HG03558 (cell line): ENCODE measurements around the gene CDYL2.
"Not testable (repeated sequence)": the region's sequence is repeated elsewhere in the genome, so short reads cannot be mapped to it uniquely, and the experiment has no call there.

ENCODE experiments used
- ATAC-seq: cut with Tn5 transposase; IDR thresholded peaks from one replicate; pipeline ENCODE4 v1.9.1; 2021; ENCODE audit warnings: moderate number of reproducible peaks; ENCODE audit not compliant: unreplicated experiment; ENCODE audit errors: extremely low read depth

Gene CDYL2

DNA sequence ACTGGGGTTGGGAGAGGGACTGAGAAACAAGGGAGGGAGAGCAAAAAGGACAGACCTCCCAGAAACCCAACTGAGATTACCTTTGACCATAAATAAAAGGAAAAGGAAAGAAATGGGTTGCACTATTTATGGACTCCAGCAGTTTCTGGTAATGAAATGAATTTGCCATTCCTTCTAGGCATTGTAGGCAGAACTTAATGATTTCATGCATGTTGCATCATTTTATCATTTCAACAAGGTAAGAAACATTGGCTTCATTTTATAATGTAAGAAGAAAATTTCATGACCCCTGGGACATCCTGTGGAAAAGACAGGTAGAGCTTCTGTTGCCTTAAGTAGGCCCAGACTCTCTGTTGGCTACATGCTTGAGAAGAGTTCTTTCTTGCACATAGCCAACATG lies 8.2 kb upstream of the CDYL2 start:
- ATAC-seq: no peak

DNA sequence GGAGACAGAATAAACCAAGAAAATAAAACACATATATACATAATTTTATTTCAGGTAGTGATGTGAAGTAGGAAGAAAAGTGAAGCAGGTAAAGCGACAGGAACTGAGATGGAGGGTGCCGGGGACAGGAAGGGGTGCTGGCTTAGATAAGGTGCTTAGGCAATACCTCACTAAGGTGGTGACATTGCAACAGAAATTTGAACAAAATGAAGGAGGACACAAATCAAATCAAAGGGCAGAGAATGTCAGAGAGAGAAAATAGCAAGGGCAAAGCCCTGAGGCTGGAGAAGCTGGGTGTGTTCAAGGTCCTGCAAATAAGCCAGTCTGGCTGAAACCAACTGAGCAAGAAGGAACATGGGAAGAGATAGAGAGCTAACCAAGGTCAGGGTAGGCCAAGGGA lies 5.0 kb upstream of the CDYL2 start:
- ATAC-seq: no peak

DNA sequence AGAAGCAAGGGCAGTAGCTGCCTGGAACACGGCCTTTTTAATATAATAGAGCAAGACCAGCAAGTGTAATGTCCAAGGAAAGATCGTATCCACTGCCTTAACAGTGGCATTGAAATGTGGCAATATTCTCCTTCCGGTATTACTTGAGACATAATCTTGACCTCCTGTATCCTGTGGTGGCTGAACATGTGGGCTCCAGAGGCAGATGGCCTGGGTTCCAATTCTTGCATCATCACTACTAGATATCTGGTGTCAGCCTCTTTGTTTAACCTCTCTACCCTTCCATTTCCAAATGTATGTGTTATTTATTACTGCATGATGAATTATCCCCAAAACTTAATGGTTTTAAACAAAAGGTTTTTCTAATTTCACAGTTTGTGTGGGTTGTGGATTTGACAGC lies 3.5 kb upstream of the CDYL2 start:
- ATAC-seq: no peak

DNA sequence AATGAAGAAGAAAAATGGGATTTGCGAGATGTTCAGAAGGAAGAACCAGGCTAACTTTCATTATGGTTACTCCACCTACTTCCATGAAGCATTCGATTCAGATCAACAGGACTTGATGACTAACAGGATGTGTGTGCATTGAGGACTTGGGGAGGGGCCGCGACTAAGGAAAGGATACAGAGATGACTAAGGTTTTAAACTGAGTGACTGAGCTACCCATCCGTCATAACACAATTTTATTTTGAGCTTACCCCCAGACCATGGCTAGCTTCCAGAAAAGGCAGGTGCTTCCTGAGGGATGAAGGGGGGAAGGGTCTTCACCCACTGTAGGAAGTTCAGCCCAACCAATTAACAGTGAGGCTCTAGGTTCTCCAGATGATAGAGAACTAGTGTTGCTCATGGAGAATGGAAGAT lies 2.5 kb upstream of the CDYL2 start:
- ATAC-seq: no peak

DNA sequence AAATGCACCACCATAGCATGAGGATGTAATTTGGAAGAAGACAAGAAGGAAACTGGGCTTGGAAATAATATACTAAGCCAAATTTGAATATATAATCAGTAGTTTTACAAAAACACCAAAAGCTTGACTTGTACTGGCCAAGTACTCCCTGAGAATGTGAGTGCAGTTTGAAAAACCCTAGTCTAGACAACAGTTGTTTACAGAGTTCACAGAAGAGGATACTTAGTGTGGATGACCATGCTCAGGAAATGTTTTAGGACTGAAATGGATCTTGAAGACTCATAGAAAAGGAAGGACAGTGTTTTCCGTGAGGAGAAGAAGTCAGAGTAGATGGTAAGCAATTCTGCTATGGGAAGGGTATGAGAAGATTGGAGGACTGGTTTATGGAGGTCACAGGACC lies 1.9 kb upstream of the CDYL2 start:
- ATAC-seq: no peak

DNA sequence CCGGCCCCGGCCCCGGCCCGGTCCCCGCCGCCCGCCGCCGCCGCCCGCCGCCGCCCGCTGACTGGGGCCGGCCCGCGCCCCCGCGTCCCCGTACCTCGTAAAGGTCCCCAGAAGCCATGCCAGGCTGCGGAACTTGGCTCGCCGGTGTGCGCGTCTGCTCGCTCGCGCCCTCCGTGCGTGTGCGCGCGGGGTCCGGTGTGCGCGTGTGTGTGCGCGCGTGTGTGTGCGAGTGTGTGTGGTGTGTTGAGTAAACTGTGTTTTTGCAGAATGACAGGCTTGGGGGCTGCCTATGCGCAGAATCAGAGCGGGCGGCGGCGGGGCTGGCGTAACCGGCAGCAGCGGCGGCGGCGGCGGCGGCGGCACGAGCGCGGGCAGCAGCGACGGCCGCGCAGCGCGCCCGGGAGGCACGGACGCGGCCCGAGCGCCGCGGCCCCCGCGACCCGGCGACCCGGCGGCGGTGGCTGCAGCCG lies 307 bp downstream of the CDYL2 start:
- peak; percentile 23 for ATAC-seq

DNA sequence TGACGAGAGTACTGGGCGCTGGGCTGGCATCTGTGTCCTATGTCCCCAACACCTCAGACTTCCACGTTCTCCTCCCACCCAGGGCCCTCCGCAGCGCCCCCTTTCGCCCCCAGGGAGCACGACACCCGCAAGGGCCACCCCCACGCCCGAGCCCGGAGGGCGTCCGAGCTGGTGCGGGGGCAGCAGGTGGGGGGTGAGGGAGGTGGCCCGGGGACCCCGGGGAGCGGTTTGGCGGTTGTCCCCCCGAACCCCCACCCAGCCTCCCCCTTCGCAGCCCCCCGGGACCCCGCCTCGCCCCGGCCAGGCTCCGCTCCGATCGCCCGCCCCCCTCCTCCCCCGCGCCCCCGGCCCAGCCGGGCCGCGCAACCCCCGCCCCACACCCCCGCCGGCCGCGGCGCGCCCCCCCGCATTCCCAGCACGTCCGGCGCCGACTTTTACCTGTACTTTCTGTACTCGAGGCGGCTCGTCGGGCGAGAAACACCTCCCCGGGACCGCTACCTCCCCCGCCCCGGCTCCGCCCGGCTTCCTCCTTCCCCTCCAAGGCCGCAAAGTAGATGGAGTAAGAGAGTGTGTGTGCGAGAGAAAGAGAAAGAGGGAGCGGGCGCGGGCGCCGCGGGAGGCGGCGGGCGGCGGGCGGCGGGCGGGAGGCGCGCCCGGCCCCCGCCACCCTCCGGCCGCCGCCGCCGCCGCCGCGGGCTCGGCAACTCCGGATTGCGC lies 901 bp downstream of the CDYL2 start:
- ATAC-seq: no peak

DNA sequence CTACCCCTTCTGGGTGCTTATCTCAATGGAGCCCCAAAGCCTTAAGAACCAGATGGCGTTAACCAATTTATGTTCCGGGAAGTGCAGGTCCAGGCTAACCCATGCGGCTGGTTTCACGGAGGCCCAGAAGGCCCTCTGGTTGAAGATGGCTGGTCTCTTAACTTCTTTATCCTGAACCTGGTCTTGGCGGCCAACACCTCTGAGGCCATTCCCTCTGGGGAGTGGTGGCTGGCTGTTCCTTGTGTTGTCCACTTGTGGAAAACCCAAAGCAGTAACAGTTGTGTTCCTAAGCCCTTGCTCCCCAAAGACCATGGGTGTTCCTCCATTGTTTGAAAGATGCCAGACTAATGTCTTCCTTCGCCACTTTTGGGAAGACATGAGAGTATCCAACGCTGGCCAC lies 1.5 kb downstream of the CDYL2 start:
- no peak for ATAC-seq

DNA sequence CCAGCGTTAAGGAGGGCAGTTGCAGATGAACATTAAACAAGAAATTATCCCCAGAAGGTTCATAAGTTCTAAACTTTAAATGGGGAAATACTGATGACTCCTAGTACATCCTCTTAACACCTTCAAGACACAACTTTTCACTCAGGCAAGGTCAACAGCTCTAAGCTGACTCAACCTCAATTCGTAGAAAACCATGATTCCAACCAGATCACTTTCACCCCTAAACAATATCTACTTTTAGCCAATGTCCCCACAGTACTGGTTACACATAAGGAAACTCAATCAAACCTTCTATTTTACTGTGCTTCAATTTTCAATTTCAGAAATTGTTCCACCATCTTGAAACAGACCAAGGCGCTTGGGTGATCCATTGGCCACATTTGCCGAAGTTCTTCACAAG lies 2.3 kb downstream of the CDYL2 start:
- ATAC-seq: no peak

DNA sequence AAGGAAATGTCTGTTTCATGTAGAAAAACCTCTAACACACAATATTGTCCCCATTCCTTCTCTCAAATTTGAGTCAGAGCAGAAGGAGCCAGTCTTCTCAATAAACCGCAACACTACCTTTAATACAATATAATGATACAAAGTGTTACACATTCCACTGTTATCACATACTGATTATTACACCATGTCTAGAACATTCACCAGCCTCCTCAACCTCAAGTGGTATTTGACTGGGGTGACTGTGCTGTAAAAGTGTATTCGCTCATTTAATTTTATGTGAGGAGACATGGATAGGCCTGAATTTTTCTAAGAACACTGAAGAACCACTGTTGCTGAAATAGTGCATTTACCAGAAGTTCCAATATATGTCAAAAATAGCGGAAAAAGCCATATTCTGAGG lies 10.3 kb downstream of the CDYL2 start:
- no peak for ATAC-seq

DNA sequence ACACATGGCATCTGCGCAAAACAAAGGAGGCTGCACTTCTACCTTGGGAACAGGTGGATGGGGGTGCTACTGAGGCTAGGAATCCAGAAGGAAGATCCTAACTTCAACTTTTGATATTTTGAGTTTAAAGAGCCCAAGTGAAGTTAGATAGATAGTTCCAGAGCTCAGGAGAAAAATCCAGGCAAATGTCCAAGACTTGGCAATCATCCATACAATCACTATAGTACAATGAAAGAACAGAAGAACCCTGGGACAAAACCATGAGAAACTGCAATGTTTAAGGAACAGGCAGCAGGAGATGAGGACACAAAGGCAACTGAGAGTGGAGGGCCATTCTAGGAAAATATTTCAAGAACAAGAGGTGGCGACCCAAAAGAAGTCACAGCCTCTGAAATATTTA lies 12.4 kb downstream of the CDYL2 start:
- no peak for ATAC-seq

DNA sequence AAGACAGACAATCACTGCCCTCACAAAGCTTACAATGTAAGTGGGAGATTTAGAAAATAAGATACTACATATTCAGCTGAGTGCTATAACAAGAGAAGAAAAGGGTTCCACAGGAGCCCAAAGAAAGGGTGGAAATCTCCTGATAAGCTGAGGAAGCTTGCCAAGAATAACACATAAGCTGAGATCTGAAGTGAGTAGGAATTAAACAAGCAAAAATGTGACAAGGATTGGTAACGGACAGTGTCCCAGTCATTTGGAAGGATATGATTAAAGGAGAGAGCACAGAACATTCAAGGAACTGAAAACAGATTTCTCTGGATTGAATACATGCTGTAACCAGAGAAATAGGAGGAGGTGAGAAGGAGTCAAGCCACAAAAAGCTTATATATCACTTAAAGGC lies 13.0 kb downstream of the CDYL2 start:
- no peak for ATAC-seq

DNA sequence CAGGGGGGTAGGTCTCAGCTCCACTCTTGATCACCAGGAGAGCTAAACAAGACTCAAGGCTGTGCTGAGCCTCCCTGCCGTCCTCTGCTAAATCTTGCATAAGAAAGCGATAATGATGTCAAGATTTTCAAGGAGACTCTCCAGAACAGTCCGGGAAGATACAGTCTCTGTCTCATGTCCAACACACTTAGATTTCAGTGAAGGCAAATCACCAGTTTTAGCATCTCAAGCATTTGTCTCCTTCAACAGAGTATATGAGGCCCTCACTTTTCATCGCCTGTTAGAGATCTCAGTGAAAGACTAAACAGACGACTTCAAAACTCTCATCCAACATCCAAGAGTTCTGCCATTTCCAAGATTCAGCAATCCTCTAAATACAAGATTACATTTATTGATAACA lies 13.6 kb downstream of the CDYL2 start:
- no peak for ATAC-seq

DNA sequence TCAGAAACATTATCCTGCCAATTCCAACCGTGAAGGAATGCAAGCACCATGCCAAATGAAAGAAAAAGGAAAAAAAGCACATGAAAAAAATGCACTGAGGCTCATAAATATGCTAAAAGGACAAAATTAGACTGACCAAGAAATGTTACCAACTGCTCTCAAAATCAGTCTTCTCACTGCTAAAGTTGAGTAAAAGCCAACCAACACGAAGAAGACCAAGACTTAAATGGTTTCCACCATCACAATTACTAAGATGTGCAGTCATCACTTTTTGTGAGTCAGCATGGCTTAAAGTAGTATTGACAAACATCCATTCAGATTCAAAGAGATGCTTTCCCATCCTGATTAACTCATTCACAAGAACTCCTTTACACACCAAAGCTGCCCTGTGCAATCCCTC lies 16.4 kb downstream of the CDYL2 start:
- ATAC-seq: no peak

DNA sequence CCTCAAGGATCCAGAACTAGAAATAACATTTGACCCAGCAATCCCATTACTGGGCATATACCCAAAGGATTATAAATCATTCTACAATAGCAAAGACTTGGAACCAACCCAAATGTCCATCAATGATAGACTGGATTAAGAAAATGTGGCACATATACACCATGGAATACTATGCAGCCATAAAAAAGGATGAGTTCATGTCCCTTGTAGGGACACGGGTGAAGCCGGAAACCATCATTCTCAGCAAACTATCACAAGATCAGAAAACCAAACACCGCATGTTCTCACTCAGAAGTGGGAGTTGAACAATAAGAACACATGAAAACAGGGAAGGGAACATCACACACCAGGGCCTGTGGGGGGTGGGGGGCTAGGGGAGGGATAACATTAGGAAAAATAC lies 17.8 kb downstream of the CDYL2 start:
- ATAC-seq: not testable (repeated sequence)

DNA sequence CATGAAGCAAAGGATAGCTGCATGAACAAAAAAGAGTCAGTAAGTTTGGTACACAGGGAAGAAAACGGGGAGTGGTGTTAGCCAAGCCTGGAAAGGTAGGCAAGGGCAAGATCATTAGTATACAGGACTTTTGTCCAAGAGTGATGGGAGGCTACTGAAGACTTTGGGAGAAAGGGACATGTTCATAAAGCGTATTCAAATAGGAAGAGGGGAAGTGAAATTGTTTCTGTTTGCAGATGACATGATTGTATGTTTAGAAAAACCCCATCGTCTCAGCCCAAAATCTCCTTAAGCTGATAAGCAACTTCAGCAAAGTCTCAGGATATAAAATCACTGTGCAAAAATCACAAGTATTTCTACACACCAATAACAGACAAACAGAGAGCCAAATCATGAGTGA lies 19.4 kb downstream of the CDYL2 start:
- no peak for ATAC-seq

DNA sequence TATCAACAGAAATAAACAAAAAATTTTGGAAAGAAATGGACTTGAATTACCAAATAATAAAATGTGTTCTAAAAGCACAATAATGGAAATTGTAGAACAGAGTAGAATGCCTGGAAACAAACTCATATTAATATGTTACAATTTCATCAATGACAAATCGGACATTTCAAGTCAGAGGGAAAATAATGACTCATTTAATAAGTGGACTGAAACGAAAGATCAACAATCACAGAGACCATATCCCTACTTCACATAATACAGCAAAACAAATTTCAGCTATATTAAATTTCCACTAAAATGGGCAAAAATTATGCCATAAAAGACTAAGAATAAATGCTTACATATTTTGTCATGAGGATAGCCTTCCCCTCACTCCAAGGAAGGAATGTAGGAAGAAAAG lies 25.7 kb downstream of the CDYL2 start:
- no peak for ATAC-seq

DNA sequence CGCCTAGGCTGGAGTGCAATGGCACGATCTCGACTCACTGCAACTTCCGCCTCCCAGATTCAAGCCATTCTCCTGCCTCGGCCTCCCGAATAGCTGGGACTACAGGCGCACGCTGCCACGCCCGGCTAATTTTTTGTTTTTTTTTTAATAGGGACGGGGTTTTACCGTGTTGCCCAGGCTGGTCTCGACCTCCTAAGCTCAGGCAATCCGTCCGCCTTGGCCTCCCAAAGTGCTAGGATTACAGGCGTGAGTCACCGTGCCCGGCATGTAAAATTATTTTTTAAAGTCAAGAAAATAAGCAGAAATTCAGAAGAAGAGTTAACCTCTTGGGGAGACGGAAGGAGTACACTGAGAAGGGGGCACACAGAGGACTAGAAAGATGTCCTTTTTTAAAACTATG lies 27.5 kb downstream of the CDYL2 start:
- no peak for ATAC-seq

DNA sequence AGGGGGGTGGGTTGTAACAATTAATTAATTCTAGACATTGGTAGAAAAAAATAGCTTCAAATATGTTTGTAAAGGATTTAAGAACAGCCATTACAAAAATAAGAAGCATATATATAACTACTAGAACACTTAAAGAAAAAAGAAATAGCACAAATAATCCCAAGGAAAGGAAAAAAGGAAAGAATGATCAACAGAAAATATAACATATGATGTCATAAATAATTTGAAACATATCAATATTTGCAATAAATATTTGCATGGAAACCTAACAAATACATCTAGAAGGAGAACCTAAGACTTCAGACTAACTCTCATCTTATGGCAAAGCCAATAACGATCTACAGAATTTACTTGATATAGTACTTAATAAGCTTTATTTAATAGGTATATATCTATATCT lies 28.9 kb downstream of the CDYL2 start:
- no peak for ATAC-seq

DNA sequence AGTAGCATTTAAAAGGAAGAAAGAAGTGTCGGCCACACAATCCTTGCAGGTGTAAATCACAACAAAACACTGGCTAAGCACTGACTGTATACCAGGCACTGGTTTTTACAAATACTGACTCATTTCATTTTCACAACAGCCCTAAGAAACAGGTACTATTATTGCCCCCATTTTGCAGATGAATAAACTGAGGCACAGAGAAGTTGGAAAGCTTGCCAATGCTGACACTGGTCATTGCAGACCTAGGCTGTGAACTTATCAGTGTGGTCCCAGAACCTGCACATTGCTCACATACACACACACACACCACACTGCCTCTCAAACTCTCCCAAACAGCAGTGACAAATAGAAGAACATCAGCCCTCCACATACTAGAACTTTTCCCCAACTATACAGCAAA lies 37.6 kb downstream of the CDYL2 start:
- ATAC-seq: no peak

DNA sequence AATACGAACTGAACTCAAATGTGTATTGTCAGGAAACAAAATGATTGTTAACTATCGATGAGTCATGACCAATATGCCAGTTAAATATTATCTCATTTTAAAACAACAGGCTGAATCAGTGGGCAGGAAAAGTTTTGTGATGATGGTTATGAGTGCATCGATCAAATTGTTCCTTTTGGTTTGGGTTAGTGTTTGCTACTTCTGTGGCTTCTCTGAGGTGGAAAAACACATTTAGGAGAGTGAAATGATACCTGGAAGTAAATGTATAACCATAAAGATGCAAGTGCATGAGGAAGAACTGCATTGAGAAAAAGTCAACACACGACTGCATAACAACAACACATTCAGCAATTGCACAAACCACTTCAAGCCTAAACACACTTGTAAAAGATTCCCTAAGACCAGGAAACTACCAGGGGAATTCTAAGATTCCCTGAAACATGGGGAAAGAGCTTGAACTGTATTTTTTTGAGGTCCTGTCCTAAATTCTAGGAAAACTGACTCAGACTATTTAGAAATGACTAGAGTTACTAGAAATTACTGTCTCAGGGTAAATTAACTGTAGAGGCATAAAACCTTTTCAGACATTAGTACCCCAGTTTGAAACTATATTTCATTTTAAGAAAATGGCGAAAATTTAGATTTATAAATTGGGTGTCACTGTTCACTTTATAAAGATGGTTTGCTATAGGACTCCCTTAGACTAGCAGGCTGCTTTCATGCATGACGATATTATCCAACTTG lies 44.8 kb downstream of the CDYL2 start:
- ATAC-seq: no peak

DNA sequence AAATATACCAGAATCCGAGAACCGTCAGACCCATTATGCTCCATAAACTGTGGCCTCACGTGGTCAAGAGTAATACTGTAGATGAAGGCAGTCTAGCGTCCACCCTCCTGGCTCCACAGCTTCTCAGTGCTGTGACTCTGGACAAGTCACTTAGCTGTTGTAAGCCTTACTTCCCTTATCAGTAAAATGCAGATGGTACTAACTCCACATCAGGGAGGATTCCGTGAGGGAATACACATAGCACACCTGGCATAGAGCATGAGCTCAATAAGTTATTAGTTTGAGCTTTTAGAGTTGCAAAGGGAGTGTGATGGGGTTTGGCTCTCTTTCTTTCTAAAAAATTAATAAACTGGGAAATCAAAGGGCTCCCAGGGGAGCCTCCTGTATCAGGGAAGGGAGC lies 49.9 kb downstream of the CDYL2 start:
- no peak for ATAC-seq
